BE2C (cell line): ENCODE results near the gene MECP2.

Source experiments
- DNase-seq: peaks from one replicate; pipeline ENCODE4 v3.0.0-alpha.2; 2020
- H3K27me3 ChIP-seq: fragments of 250-450 bp; sonication (Bioruptor Pico); 2 replicates; pipeline ENCODE4 v1.5.1; 2020; ENCODE audit warnings: mild to moderate bottlenecking
- H3K36me3 ChIP-seq: fragments of 250-450 bp; sonication (Bioruptor Pico); 2 replicates; pipeline ENCODE4 v1.5.1; 2020; ENCODE audit warnings: mild to moderate bottlenecking
- H3K4me1 ChIP-seq: fragments of 250-450 bp; sonication (Bioruptor Pico); 2 replicates; pipeline ENCODE4 v1.5.1; 2020
- H3K4me3 ChIP-seq: 2 replicates; pipeline ENCODE4 v1.5.1; 2011; ENCODE audit warnings: low read depth, low read length
- H3K9me3 ChIP-seq: fragments of 250-450 bp; sonication (Bioruptor Pico); 2 replicates; pipeline ENCODE4 v1.5.1; 2020
- CTCF ChIP-seq: IDR thresholded peaks from 2 replicates; pipeline ENCODE4 v1.5.1; 2012; ENCODE audit warnings: mild to moderate bottlenecking, low read depth, low read length

Gene MECP2

GRCh38 chrX:154059231-154059630 lies 38.3 kb downstream of the MECP2 start:
- no peaks in the 10 kb centered on the region for H3K27me3 ChIP-seq
- no peak for TF ChIP-seq CTCF
- H3K4me3 ChIP-seq: no peak overlapping the region
- H3K4me1 ChIP-seq: peaks cover 9% of the 10 kb centered on the region
- no peaks in the 10 kb centered on the region for H3K9me3 ChIP-seq
- no peaks in the 10 kb centered on the region for H3K36me3 ChIP-seq
- DNase-seq: no peak

DNA sequence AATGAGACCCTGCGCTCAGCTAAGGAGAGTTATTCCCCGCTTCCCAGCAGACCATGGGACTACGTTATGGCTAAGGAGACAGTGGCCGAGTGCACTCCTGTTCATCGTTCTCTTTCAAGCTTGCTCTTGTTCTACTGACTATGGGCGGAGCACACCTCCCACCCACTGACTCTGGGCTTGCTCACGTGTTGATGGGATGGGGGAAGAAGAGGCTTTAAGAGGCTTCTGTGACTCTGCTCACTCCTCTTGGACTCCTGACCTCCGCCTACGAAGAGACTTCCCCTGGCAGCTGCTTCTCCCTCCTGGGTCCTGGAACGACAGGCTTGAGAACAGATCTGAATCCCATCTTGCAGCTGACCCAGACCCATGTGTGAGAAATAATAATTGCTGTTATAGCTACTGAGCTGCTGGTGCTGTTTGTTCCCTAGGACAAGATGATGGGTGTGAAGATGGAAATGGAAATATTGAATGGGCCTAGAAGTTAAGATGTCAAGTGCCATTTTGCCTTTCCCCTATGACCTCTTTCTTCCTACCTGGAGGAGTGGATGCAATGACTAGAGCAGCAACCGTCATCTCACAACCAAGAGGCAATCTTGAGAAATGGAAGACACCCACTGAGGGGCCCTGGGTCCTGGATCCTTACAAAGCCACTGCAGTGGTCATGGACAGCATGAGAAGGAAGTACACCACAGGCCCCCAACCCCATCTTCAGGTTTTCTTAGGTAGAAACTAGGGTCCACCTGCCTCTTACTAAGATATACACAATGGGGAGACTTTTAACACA lies 39.1 kb downstream of the MECP2 start:
- no peaks in the 10 kb centered on the region for H3K27me3 ChIP-seq
- no peak for TF ChIP-seq CTCF
- peaks cover under 1% of the 10 kb centered on the region; the same call in 1 of the 2 replicates for H3K4me1 ChIP-seq
- no peaks in the 10 kb centered on the region for H3K36me3 ChIP-seq
- no peak overlapping the region for H3K4me3 ChIP-seq
- H3K9me3 ChIP-seq: no peaks in the 10 kb centered on the region
- no peak for DNase-seq

- no peak overlapping the region for H3K4me3 ChIP-seq
- TF ChIP-seq CTCF: no peak
- no peaks in the 10 kb centered on the region for H3K36me3 ChIP-seq
- H3K27me3 ChIP-seq: no peaks in the 10 kb centered on the region
- H3K4me1 ChIP-seq: no peaks in the 10 kb centered on the region
- H3K9me3 ChIP-seq: no peaks in the 10 kb centered on the region
- no peak for DNase-seq
These were observed 39.7 kb downstream of the MECP2 start for GRCh38 chrX:154057791-154058190.

DNA sequence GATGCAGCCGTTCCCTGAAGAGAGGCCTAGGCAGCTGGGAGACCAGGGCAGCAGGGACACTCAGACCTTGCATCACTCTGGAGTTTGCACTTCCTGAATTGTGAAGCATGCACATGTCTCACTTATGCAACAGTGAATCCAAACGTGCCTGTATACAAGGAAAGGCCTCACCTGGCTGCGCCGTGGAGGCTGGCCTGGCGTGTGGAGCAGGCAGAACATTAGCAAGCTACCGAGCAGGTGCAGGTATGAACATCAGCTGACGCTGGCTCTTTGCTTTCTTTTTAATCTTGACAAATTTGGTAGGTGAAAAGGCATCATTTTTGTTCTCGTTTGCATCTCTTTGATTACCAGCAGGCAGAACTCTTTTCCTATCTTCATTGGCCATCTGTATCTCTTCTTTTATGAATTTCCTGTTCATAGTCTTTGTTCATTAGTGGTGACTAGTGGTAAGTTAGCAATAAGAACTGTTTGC lies 40.7 kb downstream of the MECP2 start:
- Histone ChIP-seq H3K4me1 (no peaks in the 10 kb centered on the region), H3K9me3 (no peaks in the 10 kb centered on the region), H3K27me3 (no peaks in the 10 kb centered on the region), H3K4me3 (no peak overlapping the region), H3K36me3 (no peaks in the 10 kb centered on the region)
- TF ChIP-seq CTCF: no peak
- DNase-seq: no peak

DNA sequence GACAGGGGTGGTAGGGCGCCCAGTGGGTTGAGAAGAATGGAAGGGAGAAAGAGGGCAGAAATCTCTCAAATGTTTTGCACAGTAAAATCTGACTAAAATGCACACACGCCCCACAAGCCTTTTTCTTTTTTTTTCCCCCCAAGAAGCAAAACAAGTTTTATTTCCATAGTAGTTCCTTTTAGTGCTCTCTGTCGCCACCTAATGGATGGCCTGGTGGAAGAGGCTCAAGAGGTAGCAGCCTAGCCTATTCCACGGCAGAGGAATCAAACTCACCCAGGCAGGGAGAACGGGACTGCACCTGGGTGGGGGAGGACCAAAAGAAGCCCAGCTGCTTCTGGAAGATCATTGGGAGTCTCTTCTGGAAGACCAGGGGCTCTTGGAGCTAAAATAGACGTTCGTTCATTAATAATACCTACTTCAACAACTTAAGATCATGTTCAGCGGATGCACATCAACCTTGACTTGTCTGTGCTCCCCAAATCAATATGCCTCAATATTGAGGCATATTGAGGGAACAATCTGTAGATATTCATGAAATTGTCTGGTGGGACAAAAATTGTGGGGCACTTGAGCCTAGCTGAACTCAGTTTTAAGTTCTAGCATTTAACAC lies 46.2 kb downstream of the MECP2 start:
- peak; percentile 73 for DNase-seq
- Histone ChIP-seq H3K4me1 (peaks cover 3% of the 10 kb centered on the region), H3K9me3 (no peaks in the 10 kb centered on the region), H3K27me3 (no peaks in the 10 kb centered on the region), H3K36me3 (no peaks in the 10 kb centered on the region), H3K4me3 (no peak overlapping the region)
- peak; percentile 75 for TF ChIP-seq CTCF

DNA sequence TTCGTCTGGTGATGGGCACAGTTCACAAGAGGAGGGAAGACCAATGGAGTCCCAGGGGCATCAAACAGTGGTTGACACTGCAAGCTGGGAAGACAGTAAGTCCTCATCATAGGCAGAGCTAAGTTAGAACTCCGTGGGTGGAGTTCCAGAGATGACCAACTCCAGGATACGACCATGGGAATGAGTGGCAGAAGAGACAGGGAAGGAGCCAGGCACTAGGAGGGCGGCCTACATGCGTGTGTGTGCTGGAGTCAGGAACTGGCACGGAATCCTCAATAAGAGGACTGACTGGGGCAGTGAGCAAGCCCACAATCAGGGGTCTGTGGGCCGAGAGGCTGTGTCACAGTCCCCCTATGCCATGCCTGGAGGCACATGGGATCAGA lies 47.4 kb downstream of the MECP2 start:
- Histone ChIP-seq H3K4me3 (no peak overlapping the region), H3K4me1 (peaks cover 7% of the 10 kb centered on the region), H3K36me3 (no peaks in the 10 kb centered on the region), H3K27me3 (no peaks in the 10 kb centered on the region), H3K9me3 (no peaks in the 10 kb centered on the region)
- DNase-seq: no peak
- TF ChIP-seq CTCF: no peak
